PC-9 (cell line): Measurements from ENCODE around the gene LYSMD4.

Source experiments
- EZH2 ChIP-seq: fragments of 200-600 bp; sonication (generic); IDR thresholded peaks from 2 replicates; pipeline ENCODE4 v1.8.0; 2017; ENCODE audit warnings: antibody characterized with exemption, low read depth
- TF ChIP-seq, protein P1 (sequence below): fragments of 200-600 bp; sonication (generic); conservative IDR thresholded peaks from 2 replicates; pipeline ENCODE4 v1.6.1; 2017; ENCODE audit warnings: mixed run types, antibody characterized with exemption, mild to moderate bottlenecking, moderate library complexity

- TF ChIP-seq, protein P1, sequence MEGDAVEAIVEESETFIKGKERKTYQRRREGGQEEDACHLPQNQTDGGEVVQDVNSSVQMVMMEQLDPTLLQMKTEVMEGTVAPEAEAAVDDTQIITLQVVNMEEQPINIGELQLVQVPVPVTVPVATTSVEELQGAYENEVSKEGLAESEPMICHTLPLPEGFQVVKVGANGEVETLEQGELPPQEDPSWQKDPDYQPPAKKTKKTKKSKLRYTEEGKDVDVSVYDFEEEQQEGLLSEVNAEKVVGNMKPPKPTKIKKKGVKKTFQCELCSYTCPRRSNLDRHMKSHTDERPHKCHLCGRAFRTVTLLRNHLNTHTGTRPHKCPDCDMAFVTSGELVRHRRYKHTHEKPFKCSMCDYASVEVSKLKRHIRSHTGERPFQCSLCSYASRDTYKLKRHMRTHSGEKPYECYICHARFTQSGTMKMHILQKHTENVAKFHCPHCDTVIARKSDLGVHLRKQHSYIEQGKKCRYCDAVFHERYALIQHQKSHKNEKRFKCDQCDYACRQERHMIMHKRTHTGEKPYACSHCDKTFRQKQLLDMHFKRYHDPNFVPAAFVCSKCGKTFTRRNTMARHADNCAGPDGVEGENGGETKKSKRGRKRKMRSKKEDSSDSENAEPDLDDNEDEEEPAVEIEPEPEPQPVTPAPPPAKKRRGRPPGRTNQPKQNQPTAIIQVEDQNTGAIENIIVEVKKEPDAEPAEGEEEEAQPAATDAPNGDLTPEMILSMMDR = no peak
- TF ChIP-seq EZH2 = no peak
Measured at GRCh38 chr15:99732124-99732750, 1.0 kb downstream of the LYSMD4 start.
